ENCODE results near the gene ARMH3.

The ARMH3 gene

DNA sequence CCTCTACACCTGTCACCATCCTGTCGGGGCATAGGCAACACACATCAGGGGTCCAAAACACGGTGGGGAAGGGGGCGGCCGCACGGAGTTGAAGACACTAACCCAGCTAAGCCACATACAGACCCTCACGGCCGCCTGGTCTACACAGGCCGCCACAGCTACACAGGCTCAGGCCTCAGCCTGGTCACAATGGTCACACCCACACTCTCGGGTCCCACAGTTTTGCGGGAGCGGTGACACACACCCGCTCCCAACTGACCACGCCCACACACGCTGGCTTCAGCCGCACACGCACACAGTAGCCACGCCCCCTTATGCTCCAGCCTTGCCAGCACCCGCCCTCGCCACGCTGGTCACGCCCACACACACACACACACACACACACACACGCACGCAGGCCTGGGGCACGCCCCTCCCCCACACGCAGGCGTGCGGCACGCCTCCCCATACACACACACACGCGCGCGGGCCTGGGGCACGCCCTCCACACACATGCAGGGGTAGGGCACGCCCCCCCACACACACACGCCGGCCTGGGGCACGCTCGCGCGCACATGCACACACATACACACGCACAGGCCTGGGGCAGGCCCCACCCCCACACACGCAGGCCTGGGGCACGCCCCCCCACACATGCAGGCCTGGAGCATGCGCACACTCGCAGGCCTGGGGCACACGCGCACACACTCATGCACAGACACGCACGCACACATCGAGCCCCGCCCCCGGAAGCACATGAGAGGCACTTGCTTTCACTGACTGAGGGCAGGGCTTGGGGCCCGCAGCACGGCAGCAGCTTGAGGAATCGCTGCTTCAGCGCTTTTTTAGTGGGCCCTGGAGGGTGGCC is 225.4 kb downstream of the ARMH3 start:
- Histone ChIP-seq H3K27me3 (ENCODE audit: control insufficient read depth in 1 of 2, insufficient read depth in 2 of 2, low read length in 2 of 2) (no peaks in the 10 kb centered on the region), H3K9me3 (ENCODE audit: control insufficient read depth in 2 of 2, low read length in 2 of 2) (no peaks in the 10 kb centered on the region), H3K27ac (ENCODE audit: low read length) (peak overlapping the region; percentile 31), H3K4me1 (ENCODE audit: control insufficient read depth, insufficient read depth, low read length) (peaks cover 25% of the 10 kb centered on the region), H3K36me3 (ENCODE audit: control insufficient read depth in 2 of 2, insufficient read depth in 2 of 2, low read length in 2 of 2) (peaks cover 0 to 2% of the 10 kb centered on the region in 2 donors), H3K9ac (ENCODE audit: low read length in 2 of 2) (peak overlapping the region; percentile 51 to 61), H3K4me3 (ENCODE audit: low read length in 2 of 2) (peak overlapping the region; percentile 77 to 78)

GRCh38 chr10:101829561-101830315 is 226.2 kb downstream of the ARMH3 start:
- peak overlapping the region; percentile 77 to 78 for H3K4me3 ChIP-seq (ENCODE audit: low read length in 2 of 2)
- no peaks in the 10 kb centered on the region for H3K9me3 ChIP-seq (ENCODE audit: control insufficient read depth in 2 of 2, low read length in 2 of 2)
- no peaks in the 10 kb centered on the region for H3K27me3 ChIP-seq (ENCODE audit: control insufficient read depth in 1 of 2, insufficient read depth in 2 of 2, low read length in 2 of 2)
- peaks cover 0 to 2% of the 10 kb centered on the region in 2 donors for H3K36me3 ChIP-seq (ENCODE audit: control insufficient read depth in 2 of 2, insufficient read depth in 2 of 2, low read length in 2 of 2)
- H3K9ac ChIP-seq (ENCODE audit: low read length in 2 of 2) = no peak overlapping the region
- H3K27ac ChIP-seq (ENCODE audit: low read length) = peak overlapping the region; percentile 31
- H3K4me1 ChIP-seq (ENCODE audit: control insufficient read depth, insufficient read depth, low read length) = peaks cover 25% of the 10 kb centered on the region

- no peak overlapping the region for H3K9ac ChIP-seq (ENCODE audit: low read length in 2 of 2)
Measured at GRCh38 chr10:101828766-101829551, 227.0 kb downstream of the ARMH3 start.

GRCh38 chr10:101827919-101828600 is 227.9 kb downstream of the ARMH3 start:
- no peak overlapping the region for H3K4me3 ChIP-seq (ENCODE audit: low read length in 2 of 2)
- H3K4me1 ChIP-seq (ENCODE audit: control insufficient read depth, insufficient read depth, low read length) = peaks cover 25% of the 10 kb centered on the region
- H3K27ac ChIP-seq (ENCODE audit: low read length) = no peak overlapping the region
- H3K36me3 ChIP-seq (ENCODE audit: control insufficient read depth in 2 of 2, insufficient read depth in 2 of 2, low read length in 2 of 2) = peaks cover 0 to 2% of the 10 kb centered on the region in 2 donors
- no peaks in the 10 kb centered on the region for H3K9me3 ChIP-seq (ENCODE audit: control insufficient read depth in 2 of 2, low read length in 2 of 2)
- no peak overlapping the region for H3K9ac ChIP-seq (ENCODE audit: low read length in 2 of 2)
- H3K27me3 ChIP-seq (ENCODE audit: control insufficient read depth in 1 of 2, insufficient read depth in 2 of 2, low read length in 2 of 2) = no peaks in the 10 kb centered on the region

More at GRCh38 chr10:101828766-101829551, 227.0 kb downstream of the ARMH3 start:
- Histone ChIP-seq H3K27me3 (ENCODE audit: control insufficient read depth in 1 of 2, insufficient read depth in 2 of 2, low read length in 2 of 2) (no peaks in the 10 kb centered on the region), H3K4me3 (ENCODE audit: low read length in 2 of 2) (peak overlapping the region in 1 of 2 donors; percentile 8), H3K4me1 (ENCODE audit: control insufficient read depth, insufficient read depth, low read length) (peaks cover 25% of the 10 kb centered on the region), H3K9me3 (ENCODE audit: control insufficient read depth in 2 of 2, low read length in 2 of 2) (no peaks in the 10 kb centered on the region), H3K27ac (ENCODE audit: low read length) (no peak overlapping the region), H3K36me3 (ENCODE audit: control insufficient read depth in 2 of 2, insufficient read depth in 2 of 2, low read length in 2 of 2) (peaks cover 0 to 2% of the 10 kb centered on the region in 2 donors)

DNA sequence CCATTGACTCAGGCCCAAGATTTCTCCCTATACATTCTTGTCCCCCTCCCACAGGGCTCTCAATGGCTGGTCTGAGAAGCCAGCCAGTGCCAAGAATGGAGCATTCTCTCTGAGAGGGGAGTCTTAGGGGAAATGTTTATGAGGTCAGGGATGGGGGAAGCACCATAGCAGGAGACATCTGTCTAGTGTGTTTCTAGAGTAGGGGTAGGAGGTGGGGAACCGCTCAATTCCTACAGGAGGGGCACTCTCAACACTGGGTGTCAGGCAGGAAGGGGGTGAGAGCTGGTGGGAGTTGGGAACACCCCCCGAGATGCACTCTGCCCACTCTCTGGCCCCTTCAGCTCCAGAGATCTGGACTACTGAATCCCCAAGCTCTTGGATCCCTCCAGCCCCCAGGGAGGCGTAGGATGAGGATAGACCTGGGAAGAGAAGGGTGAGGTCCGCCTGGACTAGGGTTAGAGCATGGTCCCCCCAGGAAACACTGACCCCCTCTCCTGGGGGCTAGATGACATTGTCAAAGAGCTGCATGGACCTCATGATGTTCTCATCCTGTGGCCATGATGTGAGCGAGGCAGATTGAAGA is 229.0 kb downstream of the ARMH3 start:
- H3K36me3 ChIP-seq (ENCODE audit: control insufficient read depth in 2 of 2, insufficient read depth in 2 of 2, low read length in 2 of 2) = peaks cover 0 to 3% of the 10 kb centered on the region in 2 donors
- peaks cover 20% of the 10 kb centered on the region for H3K4me1 ChIP-seq (ENCODE audit: control insufficient read depth, insufficient read depth, low read length)
- no peak overlapping the region for H3K4me3 ChIP-seq (ENCODE audit: low read length in 2 of 2)
- no peaks in the 10 kb centered on the region for H3K9me3 ChIP-seq (ENCODE audit: control insufficient read depth in 2 of 2, low read length in 2 of 2)
- no peak overlapping the region for H3K9ac ChIP-seq (ENCODE audit: low read length in 2 of 2)
- H3K27ac ChIP-seq (ENCODE audit: low read length) = no peak overlapping the region
- no peaks in the 10 kb centered on the region for H3K27me3 ChIP-seq (ENCODE audit: control insufficient read depth in 1 of 2, insufficient read depth in 2 of 2, low read length in 2 of 2)

- Histone ChIP-seq H3K27me3 (ENCODE audit: control insufficient read depth in 1 of 2, insufficient read depth in 2 of 2, low read length in 2 of 2) (no peaks in the 10 kb centered on the region), H3K9me3 (ENCODE audit: control insufficient read depth in 2 of 2, low read length in 2 of 2) (no peaks in the 10 kb centered on the region), H3K4me1 (ENCODE audit: control insufficient read depth, insufficient read depth, low read length) (peaks cover 2% of the 10 kb centered on the region), H3K4me3 (ENCODE audit: low read length in 2 of 2) (no peak overlapping the region), H3K36me3 (ENCODE audit: control insufficient read depth in 2 of 2, insufficient read depth in 2 of 2, low read length in 2 of 2) (peaks cover 0 to 3% of the 10 kb centered on the region in 2 donors), H3K27ac (ENCODE audit: low read length) (no peak overlapping the region), H3K9ac (ENCODE audit: low read length in 2 of 2) (no peak overlapping the region)
Measured at GRCh38 chr10:101824736-101825135, 231.2 kb downstream of the ARMH3 start.

- Histone ChIP-seq H3K27me3 (ENCODE audit: control insufficient read depth in 1 of 2, insufficient read depth in 2 of 2, low read length in 2 of 2) (no peaks in the 10 kb centered on the region), H3K4me3 (ENCODE audit: low read length in 2 of 2) (peak overlapping the region; percentile 95 to 99), H3K27ac (ENCODE audit: low read length) (peak overlapping the region; percentile 91), H3K9me3 (ENCODE audit: control insufficient read depth in 2 of 2, low read length in 2 of 2) (no peaks in the 10 kb centered on the region), H3K9ac (ENCODE audit: low read length in 2 of 2) (peak overlapping the region; percentile 93 to 95), H3K36me3 (ENCODE audit: control insufficient read depth in 2 of 2, insufficient read depth in 2 of 2, low read length in 2 of 2) (peaks cover 0 to 2% of the 10 kb centered on the region in 2 donors), H3K4me1 (ENCODE audit: control insufficient read depth, insufficient read depth, low read length) (peaks cover 26% of the 10 kb centered on the region)
Measured at GRCh38 chr10:101818872-101819633, 236.9 kb downstream of the ARMH3 start.

- Histone ChIP-seq H3K9ac (ENCODE audit: low read length in 2 of 2) (peak within 1 kb of the TSS; percentile 93 to 95), H3K4me1 (ENCODE audit: control insufficient read depth, insufficient read depth, low read length) (peaks cover 29% of the 10 kb centered on the region), H3K4me3 (ENCODE audit: low read length in 2 of 2) (peak within 1 kb of the TSS; percentile 95 to 99), H3K27me3 (ENCODE audit: control insufficient read depth in 1 of 2, insufficient read depth in 2 of 2, low read length in 2 of 2) (no peaks in the 10 kb centered on the region), H3K36me3 (ENCODE audit: control insufficient read depth in 2 of 2, insufficient read depth in 2 of 2, low read length in 2 of 2) (peaks cover 0 to 2% of the 10 kb centered on the region in 2 donors), H3K9me3 (ENCODE audit: control insufficient read depth in 2 of 2, low read length in 2 of 2) (no peaks in the 10 kb centered on the region), H3K27ac (ENCODE audit: low read length) (peak within 1 kb of the TSS; percentile 91)
Measured at GRCh38 chr10:101818119-101818871, 237.7 kb downstream of the ARMH3 start, which contains the start of gene OGA. OGA (minus strand) TSS chr10:101818444; CDS start chr10:101818022, 422 bp downstream.
